Erythroblast (primary cell): ENCODE results near the gene MEIOC.

Experiments
- GATA1 ChIP-seq: IDR thresholded peaks from 2 replicates; pipeline ENCODE4 v1.6.1; 2011; ENCODE audit warnings: low read depth, mild to moderate bottlenecking, control low read depth, low read length, moderate library complexity
- POLR2A ChIP-seq: IDR thresholded peaks from 2 replicates; pipeline ENCODE4 v1.6.1; 2011; ENCODE audit warnings: mild to moderate bottlenecking, low read length

- TF ChIP-seq POLR2A = no peak
- no peak for TF ChIP-seq GATA1
Observed at GRCh38 chr17:44651228-44651627, 5.0 kb upstream of the MEIOC start.
